HFFc6 (cell line): Measurements from ENCODE around the gene PRKAA2. TPM values are rescaled to one million over a fixed set of nuclear protein-coding genes. Genes with fewer than 3 reads are reported as not detected.

Experiments used
- DNase-seq: peaks from one replicate; pipeline ENCODE4 v3.0.0-alpha.2; 2018
- H3K27ac Mint-ChIP-seq: 2 replicates; pipeline ENCODE4 v1.8.0; 2020; ENCODE audit warnings: mild to moderate bottlenecking, mixed read lengths
- H3K27me3 Mint-ChIP-seq: 2 replicates; pipeline ENCODE4 v1.8.0; 2021; ENCODE audit warnings: mild to moderate bottlenecking, moderate library complexity, mixed read lengths; ENCODE audit not compliant: insufficient read depth
- H3K36me3 Mint-ChIP-seq: 2 replicates; pipeline ENCODE4 v1.8.0; 2021; ENCODE audit warnings: low read depth, mixed read lengths
- H3K4me1 Mint-ChIP-seq: 2 replicates; pipeline ENCODE4 v1.8.0; 2020; ENCODE audit warnings: low read depth, mixed read lengths
- H3K4me3 Mint-ChIP-seq: 2 replicates; pipeline ENCODE4 v1.8.0; 2020; ENCODE audit warnings: mild to moderate bottlenecking, moderate library complexity, mixed read lengths
- H3K9me3 Mint-ChIP-seq: 2 replicates; pipeline ENCODE4 v1.8.0; 2020; ENCODE audit warnings: mild to moderate bottlenecking, mixed read lengths
- CTCF ChIP-seq: fragments of 200-600 bp; sonication (generic); IDR thresholded peaks from 2 replicates; pipeline ENCODE4 v1.5.0; 2021; ENCODE audit warnings: antibody characterized with exemption, mild to moderate bottlenecking
- total RNA-seq, 6 experiments: library from RNA; stranded (reverse); fragmentation: NEBNext Ultra II Directional; extraction: Animal tissue kit (Norgen Biotek cat#: 25700); gene quantifications; 2 replicates in 1 of 6; 3 replicates in 5 of 6; pipeline ENCODE4 v1.2.3, GENCODE V29; 2021

PRKAA2 gene
- total RNA-seq, 6 experiments from 2014 or later, result 0.05 to 0.62 (median 0.06) TPM

GRCh38 chr1:56670350-56670749, 25.2 kb downstream of the PRKAA2 start:
- Mint-ChIP-seq H3K4me1 (no peaks in the 10 kb centered on the region), H3K4me3 (no peak overlapping the region), H3K9me3 (no peaks in the 10 kb centered on the region; the same call in 1 of the 2 replicates), H3K36me3 (no peaks in the 10 kb centered on the region), H3K27ac (no peak overlapping the region), H3K27me3 (no peaks in the 10 kb centered on the region)
- TF ChIP-seq CTCF, result no peak
- DNase-seq, result no peak

GRCh38 chr1:56671085-56671484, 26.0 kb downstream of the PRKAA2 start:
- no peak for DNase-seq
- Mint-ChIP-seq H3K9me3 (no peaks in the 10 kb centered on the region; the same call in 1 of the 2 replicates), H3K4me3 (no peak overlapping the region), H3K36me3 (no peaks in the 10 kb centered on the region), H3K27me3 (no peaks in the 10 kb centered on the region; the same call in 1 of the 2 replicates), H3K4me1 (no peaks in the 10 kb centered on the region), H3K27ac (no peak overlapping the region)
- no peak for TF ChIP-seq CTCF

- H3K9me3 Mint-ChIP-seq, result no peaks in the 10 kb centered on the region; the same call in 1 of the 2 replicates
- peaks cover 2% of the 10 kb centered on the region; the same call in 1 of the 2 replicates for H3K4me1 Mint-ChIP-seq
- no peak overlapping the region for H3K4me3 Mint-ChIP-seq
- no peaks in the 10 kb centered on the region for H3K36me3 Mint-ChIP-seq
- no peaks in the 10 kb centered on the region; the same call in 1 of the 2 replicates for H3K27me3 Mint-ChIP-seq
- no peak for TF ChIP-seq CTCF
- DNase-seq, result no peak
- H3K27ac Mint-ChIP-seq, result no peak overlapping the region
Observed at GRCh38 chr1:56671542-56671941, 26.4 kb downstream of the PRKAA2 start.

GRCh38 chr1:56672579-56672978, 27.5 kb downstream of the PRKAA2 start:
- Mint-ChIP-seq H3K27ac (no peak overlapping the region), H3K9me3 (no peaks in the 10 kb centered on the region; the same call in 1 of the 2 replicates), H3K36me3 (no peaks in the 10 kb centered on the region), H3K4me3 (no peak overlapping the region), H3K4me1 (peaks cover 8% of the 10 kb centered on the region; the same call in 1 of the 2 replicates), H3K27me3 (no peaks in the 10 kb centered on the region; the same call in 1 of the 2 replicates)
- no peak for DNase-seq
- no peak for TF ChIP-seq CTCF

- no peak overlapping the region for H3K27ac Mint-ChIP-seq
- no peak overlapping the region for H3K4me3 Mint-ChIP-seq
- no peaks in the 10 kb centered on the region; the same call in 1 of the 2 replicates for H3K27me3 Mint-ChIP-seq
- no peaks in the 10 kb centered on the region; the same call in 1 of the 2 replicates for H3K9me3 Mint-ChIP-seq
- H3K36me3 Mint-ChIP-seq, result no peaks in the 10 kb centered on the region
- peaks cover 8% of the 10 kb centered on the region; the same call in 1 of the 2 replicates for H3K4me1 Mint-ChIP-seq
- no peak for TF ChIP-seq CTCF
- no peak for DNase-seq
Observed at GRCh38 chr1:56675763-56676162, 30.6 kb downstream of the PRKAA2 start.
